Cerebellar cortex (tissue), 1 donor: Measurements from ENCODE around the gene OR12D3.
"Not testable (repeated sequence)": the region's sequence is repeated elsewhere in the genome, so short reads cannot be mapped to it uniquely, and the experiment has no call there.

Source experiments
- DNase-seq: peaks from one replicate; pipeline ENCODE4 v3.0.0-alpha.2; 2015; ENCODE audit warnings: low spot score

The OR12D3 gene, protein sequence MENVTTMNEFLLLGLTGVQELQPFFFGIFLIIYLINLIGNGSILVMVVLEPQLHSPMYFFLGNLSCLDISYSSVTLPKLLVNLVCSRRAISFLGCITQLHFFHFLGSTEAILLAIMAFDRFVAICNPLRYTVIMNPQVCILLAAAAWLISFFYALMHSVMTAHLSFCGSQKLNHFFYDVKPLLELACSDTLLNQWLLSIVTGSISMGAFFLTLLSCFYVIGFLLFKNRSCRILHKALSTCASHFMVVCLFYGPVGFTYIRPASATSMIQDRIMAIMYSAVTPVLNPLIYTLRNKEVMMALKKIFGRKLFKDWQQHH

DNA sequence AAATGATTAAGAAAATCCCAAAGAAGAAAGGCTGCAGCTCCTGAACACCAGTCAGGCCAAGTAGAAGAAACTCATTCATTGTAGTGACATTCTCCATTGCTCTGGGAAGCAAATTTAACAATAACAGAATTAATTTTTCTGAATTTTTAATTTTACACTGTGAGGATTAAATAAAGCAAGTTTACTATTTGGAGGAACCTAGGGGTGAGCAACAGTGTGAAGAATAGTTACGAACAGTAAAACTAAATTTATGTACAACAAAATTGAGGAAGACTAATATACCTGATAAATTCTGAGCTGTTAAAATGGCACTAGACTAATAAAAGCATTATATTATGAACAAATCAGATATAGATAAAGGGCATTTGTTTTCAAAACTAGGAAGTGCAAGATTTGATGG lies at the start of gene OR12D3:
OR12D3 (minus strand) TSS at position 101 of the 400 bp plus-strand sequence; CDS start at position 97, 4 bp downstream.
- DNase-seq, result no peak

DNA sequence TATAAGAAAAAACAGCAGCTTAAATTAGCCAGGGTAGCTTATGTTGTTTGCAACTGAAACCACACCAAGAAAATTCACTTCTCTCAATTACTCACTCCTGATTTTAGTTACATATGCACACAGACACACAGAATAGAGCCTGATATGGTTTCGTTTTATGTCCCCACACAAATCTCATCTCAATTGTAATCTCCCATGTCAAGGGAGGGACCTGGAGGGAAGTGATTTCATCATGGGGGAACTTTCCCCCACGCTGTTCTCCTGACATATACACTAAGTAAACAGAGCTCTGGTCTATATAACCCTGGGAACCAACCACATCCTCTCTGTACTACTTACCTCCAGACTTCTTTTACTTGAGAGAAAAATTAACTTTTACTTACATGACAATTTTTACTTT lies 49.5 kb upstream of the OR12D3 start:
- no peak for DNase-seq

DNA sequence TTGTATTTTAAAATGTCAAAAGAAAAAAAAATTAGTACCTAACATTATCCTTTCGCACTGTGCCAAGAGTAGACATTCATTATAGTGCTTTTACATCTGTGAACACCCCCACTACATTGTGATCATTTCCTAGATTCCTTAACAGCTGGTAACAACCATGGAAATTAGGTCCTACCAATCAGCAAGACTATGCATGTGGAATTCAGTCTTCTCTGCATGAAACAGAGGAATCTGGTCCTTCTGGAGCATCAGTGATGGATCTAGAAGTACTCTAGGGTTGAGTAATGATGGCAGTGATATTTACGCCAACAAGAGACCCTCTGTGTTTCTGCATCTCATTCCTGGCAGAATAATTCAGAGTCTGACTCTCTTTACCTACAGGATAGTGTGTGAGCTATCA lies 49.1 kb upstream of the OR12D3 start:
- no peak for DNase-seq

DNA sequence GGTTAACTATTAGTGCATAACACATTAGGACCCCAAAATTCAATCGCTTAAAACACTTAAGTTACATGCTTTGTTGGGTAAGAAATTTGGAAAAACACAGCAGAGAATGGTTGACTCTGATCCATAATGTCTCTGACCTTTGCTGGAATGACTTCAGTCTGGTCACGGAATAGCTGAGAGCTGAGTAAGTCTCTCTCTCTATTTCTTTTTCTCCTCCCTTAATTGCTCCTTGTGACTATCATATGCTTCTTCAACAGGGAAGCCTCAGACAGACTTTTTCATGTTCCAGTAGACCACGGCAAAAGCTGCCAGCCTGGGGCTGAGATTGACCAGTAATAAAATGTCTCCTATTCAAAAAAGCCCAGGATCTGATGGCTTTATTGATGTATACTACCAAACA lies 44.4 kb upstream of the OR12D3 start:
- no peak for DNase-seq

DNA sequence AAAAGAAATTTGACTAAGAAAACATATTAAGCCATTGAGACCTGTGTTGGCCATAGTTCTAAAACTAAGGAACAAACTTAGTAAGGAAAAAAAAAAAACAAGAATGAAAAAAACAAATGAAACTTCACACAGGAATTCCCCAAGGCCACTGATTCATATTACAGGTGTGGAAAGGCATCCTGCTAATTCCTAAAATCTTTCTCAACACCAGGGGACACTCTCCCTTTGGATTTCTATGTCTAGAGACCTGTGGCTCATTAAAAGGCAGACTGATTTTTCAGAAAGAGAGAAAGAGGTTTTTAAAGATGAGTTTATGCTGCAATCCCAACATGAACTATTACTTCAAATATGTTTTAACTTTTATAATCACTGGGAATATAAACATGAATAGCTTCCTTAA lies 39.5 kb upstream of the OR12D3 start, which contains the start of gene OR12D1:
OR12D1 (plus strand) TSS at position 341 of the 400 bp plus-strand sequence.
- peak; percentile 1 for DNase-seq

DNA sequence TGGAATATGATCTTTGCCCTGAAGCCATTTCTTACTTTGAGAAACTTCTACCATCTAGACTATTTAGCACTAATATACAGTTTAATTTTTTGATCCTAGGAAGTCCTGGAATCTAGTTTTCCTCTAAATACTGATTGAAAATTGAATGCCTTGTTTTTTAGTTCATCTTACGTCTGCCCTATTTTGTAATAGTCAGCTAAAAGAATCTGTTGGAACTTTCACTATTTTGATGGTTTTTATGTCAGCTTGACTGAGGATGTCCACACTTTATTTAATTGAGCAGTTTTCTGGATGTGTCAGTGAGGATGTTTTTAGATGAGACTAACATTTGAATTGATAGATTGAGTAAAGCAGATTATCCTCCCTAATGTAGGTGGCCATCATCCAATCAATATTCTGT lies 28.7 kb upstream of the OR12D3 start:
- DNase-seq, result no peak

DNA sequence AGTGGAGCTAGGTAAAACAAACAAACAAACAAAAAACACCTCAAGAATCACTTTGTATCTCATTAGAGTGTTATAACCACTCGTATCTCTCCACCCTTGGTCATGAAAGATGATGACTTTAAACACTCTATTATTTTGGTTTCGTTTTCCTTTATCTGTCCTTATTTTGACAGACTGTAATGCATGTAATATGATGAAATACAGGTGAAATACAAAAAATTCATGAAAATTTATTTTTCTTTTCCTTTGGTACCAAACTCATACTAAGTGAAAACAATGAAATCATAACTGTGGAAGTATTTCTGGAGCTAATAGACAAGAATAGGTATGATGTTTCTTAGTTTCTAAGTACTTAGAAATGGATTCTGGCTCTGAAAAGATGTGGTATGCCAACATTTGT lies 24.4 kb upstream of the OR12D3 start:
- DNase-seq, result no peak

DNA sequence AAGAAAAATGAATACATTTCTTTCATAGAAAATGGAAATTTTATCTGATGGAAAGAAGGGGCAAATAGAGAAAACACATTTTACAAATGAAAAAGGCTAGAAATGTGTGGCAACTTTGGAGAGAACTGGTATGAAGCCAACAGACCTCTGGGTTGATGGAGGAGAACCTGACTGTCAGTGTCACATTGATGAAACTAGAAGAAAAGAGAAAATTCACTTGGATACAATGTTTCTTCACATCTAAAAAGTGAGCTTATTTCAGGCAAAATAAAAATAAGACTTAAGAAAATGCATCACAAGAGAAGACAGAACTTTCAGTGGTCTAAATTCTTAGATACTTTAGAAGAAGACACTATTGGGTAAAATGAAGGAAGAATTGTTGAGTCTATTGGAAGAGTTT lies 20.2 kb upstream of the OR12D3 start, which contains the start of gene OR12D2:
OR12D2 (plus strand) TSS at position 301 of the 400 bp plus-strand sequence. CDS start 1,069 bp downstream, outside the sequence.
- no peak for DNase-seq

DNA sequence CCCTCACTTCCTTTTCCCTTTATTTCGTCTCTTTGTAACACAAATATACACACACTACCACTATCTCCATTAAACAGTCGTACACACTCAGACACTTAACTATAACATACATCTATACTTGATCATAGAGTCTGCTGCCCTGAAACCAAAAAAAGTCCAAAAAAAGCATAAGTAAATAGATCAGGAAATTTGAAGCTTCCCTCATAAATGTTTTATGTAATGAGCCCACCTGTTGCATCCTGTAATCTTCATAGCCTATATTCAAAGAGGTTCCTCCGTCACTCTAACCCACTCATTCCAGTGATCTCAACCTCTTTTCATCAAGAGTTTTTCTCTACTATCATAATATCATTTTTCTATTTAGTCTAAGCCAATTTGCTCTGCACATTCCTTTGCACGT lies 13.4 kb upstream of the OR12D3 start:
- DNase-seq, result no peak

DNA sequence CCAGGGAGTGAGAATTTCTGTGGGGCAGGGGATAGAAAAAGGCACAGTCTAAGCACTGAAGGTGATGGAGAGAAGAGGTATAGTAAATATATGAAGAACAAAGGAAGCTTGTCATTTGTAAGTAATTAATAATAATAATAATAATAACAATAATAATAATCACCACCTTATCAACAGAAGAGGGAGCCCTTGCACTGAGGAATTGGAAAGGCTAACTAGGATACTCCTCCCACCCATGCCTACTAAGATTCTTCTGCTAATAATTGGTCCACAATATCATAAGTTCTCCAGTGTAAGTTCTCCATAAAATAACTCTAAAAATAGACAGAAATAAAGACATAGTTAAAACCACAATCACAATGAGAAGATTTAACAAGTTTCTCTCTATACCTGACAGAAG lies 912 bp upstream of the OR12D3 start:
- DNase-seq, result no peak

DNA sequence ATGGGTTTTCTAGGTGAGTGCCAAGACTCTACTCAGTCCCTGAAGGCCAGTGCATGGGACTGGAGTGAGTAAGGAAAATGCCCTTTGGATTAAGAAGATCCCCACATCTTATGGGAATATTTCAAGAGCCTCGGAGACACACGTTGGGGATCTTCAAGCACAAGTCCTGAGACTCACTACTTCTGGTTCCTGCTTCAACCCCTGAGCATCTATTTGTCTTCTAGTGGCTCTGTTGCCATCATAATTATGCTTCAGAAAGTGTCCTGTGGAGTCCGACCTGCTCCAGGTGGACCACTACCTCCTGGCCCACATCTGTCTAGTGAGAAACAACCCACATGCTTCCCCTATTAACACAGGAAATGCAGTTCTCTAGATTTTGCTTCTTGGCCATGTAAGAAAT lies 6.3 kb downstream of the OR12D3 start, which contains the start of gene OR5V1:
OR5V1 (minus strand) TSS at position 101 of the 400 bp plus-strand sequence. CDS start 12,670 bp downstream, outside the sequence.
- DNase-seq, result no peak

DNA sequence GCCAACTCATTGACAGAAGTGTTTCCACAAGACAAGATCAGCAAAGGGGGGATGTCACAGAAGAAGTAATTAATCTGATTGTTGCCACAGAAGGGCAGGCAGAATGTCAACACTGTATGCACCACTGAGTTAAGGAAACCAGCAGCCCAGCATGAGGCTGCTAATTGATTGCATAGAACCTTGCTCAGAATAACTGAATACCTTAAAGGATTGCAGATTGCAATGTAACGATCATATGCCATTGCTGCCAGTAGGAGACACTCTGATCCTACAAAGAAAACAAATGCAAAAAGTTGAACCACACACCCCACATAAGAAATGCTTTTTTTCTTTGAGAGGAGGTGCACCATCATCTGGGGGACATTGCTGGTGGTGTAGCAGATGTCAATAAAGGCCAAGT lies 19.5 kb downstream of the OR12D3 start:
- no peak for DNase-seq

DNA sequence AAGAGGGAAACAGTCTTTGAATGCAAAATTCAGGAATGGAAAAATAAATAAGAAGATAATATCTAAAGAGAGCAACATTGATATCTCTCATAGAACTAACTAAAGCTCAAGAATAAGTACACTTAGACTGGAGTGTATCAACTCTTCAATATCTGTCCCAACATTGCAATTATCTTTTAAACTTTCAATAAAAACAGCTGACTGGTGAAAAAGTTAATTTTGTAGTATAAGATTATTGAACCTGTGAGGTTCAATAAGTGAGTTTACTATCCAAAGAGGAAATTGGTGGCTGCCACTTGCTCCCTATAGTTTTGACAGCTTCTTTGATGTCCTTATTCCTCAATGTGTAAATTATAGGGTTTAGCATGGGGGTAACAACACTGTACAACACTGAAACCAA lies 20.1 kb downstream of the OR12D3 start:
- DNase-seq, result no peak

DNA sequence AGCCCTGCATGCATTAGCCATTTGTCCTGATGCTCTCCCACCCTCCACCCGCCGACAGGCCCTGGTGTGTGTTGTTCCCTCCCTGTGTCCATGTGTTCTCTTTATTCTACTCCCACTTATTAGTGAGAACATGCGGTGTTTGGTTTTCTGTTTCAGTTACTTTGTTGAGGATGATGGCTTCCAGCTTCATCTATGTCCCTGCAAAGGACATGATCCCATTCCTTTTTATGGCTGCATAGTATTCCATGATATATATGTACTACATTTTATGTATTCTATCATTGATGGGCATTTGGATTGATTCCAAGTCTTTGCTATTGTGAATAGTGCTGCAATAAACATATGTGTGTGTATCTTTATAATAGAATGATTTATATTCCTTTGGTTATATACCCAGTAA lies 25.7 kb downstream of the OR12D3 start:
- not testable (repeated sequence) for DNase-seq

DNA sequence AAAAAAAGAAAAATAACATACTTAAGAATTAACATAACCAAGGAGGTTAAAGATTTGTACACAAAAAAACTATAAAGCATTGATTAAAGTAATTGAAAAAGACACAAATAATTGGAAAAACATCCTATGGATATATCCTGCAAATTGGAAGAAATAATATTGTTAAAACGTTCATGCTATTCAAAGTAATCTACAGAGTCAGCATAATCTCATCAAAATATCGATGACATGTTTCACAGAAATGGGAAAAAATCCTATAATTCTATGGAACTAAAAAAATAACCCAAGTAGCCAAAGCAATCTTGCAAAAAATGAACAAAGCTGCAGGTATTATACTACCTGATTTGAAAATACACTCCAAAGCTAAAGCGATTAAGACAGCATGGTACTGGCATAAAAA lies 29.7 kb downstream of the OR12D3 start:
- no peak for DNase-seq

DNA sequence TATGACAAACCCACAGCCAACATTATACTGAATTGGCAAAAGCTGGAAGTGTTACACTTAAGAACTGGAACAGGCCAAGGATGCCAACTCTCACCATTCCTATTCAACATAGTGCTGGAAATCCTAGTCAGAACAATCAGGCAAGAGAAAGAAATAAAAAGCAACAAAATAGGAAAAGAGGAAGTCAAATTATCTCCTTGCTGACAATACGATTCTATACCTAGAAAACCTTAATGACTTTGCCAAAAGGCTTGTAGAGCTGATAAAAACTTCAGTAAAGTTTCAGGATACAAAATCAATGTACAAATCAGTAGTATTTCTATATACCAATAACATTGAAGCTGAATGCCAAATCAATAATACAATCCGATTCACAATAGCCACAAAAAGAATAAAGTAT lies 38.8 kb downstream of the OR12D3 start:
- DNase-seq, result no peak

DNA sequence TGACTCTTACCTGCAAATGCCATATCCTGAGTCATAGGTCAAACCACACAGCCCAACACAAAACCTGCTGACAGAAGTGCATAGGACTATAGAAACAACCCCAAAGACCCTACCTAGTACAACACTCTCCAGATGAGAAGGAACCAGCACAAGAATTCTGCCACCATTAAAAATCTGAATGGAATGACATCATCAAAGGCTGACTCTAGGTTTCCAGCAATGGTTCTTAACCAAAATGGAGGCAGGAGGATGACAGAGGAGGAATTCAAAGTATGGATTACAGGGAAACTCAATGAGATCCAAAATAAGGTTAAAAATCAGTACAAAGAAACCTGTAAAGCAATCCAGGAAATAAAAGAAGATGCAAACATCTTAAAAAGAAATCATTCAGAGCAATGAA lies 42.4 kb downstream of the OR12D3 start:
- DNase-seq, result no peak

DNA sequence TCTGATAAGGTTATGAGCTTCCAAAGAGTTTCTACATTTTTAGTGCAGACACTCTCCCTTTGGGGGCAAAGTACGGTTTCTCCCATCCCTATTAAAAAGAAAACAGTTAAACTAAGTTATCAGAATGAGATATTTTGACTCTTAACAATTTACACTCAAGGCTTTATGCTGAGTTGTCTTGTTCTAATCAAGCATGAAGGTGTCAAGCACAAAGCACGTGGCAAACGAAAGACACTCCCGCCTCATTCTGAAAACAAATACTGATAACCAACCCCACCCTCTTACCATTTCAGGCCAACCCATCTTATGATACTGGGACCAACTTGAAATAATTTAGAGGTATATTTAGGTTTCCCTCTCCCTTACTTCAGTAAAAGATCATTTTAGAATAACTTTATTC lies 49.3 kb downstream of the OR12D3 start:
- DNase-seq, result no peak
